WTC11 (cell line): Measurements from ENCODE around the gene ENPP6. TPM values are rescaled to one million over a fixed set of nuclear protein-coding genes. Genes with fewer than 3 reads are reported as not detected.

ENCODE experiments used
- ATAC-seq: fragments of 200-7000 bp; cut with Tn5 transposase; 2 replicates; pipeline ENCODE4 v1.10.0; 2021; ENCODE audit warnings: mild to moderate bottlenecking, moderate library complexity
- CTCF ChIA-PET: fragments of 300-600 bp; sonication (Branson Sonifier 250); formaldehyde crosslinking; loops from one replicate; lab custom pipeline; 2021; ENCODE audit warnings: antibody characterized with exemption; lab: Charles Lee
- POLR2A ChIA-PET: fragments of 350-600 bp; sonication (Branson Sonifier 250); formaldehyde crosslinking; loops from one replicate; lab custom pipeline; 2021; ENCODE audit warnings: antibody characterized with exemption; lab: Charles Lee
- DNase-seq: peaks from one replicate; pipeline ENCODE4 v3.0.0; 2021; ENCODE audit warnings: low spot score
- H3K27ac Mint-ChIP-seq: 2 replicates; pipeline ENCODE4 v1.8.0; 2021; ENCODE audit warnings: mixed read lengths
- H3K27me3 Mint-ChIP-seq: 2 replicates; pipeline ENCODE4 v1.8.0; 2021; ENCODE audit warnings: low read depth, mild to moderate bottlenecking, moderate library complexity, mixed read lengths
- H3K36me3 Mint-ChIP-seq: 2 replicates; pipeline ENCODE4 v1.8.0; 2021; ENCODE audit warnings: mixed read lengths
- H3K4me1 Mint-ChIP-seq: 2 replicates; pipeline ENCODE4 v1.8.0; 2022; ENCODE audit warnings: mixed read lengths
- H3K4me3 Mint-ChIP-seq: 2 replicates; pipeline ENCODE4 v1.8.0; 2021; ENCODE audit warnings: mild to moderate bottlenecking, moderate library complexity, mixed read lengths
- H3K9me3 Mint-ChIP-seq: 2 replicates; pipeline ENCODE4 v1.8.0; 2021; ENCODE audit warnings: mixed read lengths
- CBFB ChIP-seq: sonication (generic); formaldehyde crosslinking; IDR thresholded peaks from 2 replicates; pipeline ENCODE4 v1.8.1; 2022; ENCODE audit warnings: mild to moderate bottlenecking, low read depth, missing genetic modification reagents
- CTCF ChIP-seq: fragments of 200-600 bp; IDR thresholded peaks from 2 replicates; pipeline ENCODE4 v1.8.0; 2022; ENCODE audit warnings: antibody characterized with exemption
- E2F1 ChIP-seq: sonication (generic); formaldehyde crosslinking; IDR thresholded peaks from 2 replicates; pipeline ENCODE4 v1.8.0; 2022; ENCODE audit warnings: mild to moderate bottlenecking, missing genetic modification reagents
- GABPB1 ChIP-seq: sonication (generic); formaldehyde crosslinking; IDR thresholded peaks from 2 replicates; pipeline ENCODE4 v1.8.1; 2023; ENCODE audit warnings: mild to moderate bottlenecking, missing genetic modification reagents
- GRHL2 ChIP-seq: fragments of 250-450 bp; sonication (Bioruptor Pico); IDR thresholded peaks from 2 replicates; pipeline ENCODE4 v1.8.0; 2022; ENCODE audit warnings: mild to moderate bottlenecking, moderate library complexity; ENCODE audit not compliant: insufficient replicate concordance, severe bottlenecking
- GTF2I ChIP-seq: fragments of 250-450 bp; sonication (Bioruptor Pico); conservative IDR thresholded peaks from 2 replicates; pipeline ENCODE4 v1.4.0; 2021; ENCODE audit warnings: mild to moderate bottlenecking
- RORB ChIP-seq: fragments of 250-450 bp; sonication (Bioruptor Pico); IDR thresholded peaks from 2 replicates; pipeline ENCODE4 v1.9.0; 2021; ENCODE audit warnings: mild to moderate bottlenecking
- STAT6 ChIP-seq: sonication (generic); formaldehyde crosslinking; conservative IDR thresholded peaks from 2 replicates; pipeline ENCODE4 v1.8.1; 2023; ENCODE audit warnings: mild to moderate bottlenecking, low read depth, missing genetic modification reagents, moderate library complexity
- ZNF281 ChIP-seq: sonication (generic); formaldehyde crosslinking; IDR thresholded peaks from 2 replicates; pipeline ENCODE4 v1.8.0; 2023; ENCODE audit warnings: mild to moderate bottlenecking, missing genetic modification reagents
- ZNF532 ChIP-seq: fragments of 250-450 bp; sonication (Bioruptor Pico); IDR thresholded peaks from 2 replicates; pipeline ENCODE4 v1.9.0; 2021; ENCODE audit warnings: mild to moderate bottlenecking, borderline replicate concordance
- total RNA-seq: library from RNA; stranded (reverse); gene quantifications from 3 replicates; pipeline ENCODE4 v1.2.3, GENCODE V29; 2021

The ENPP6 gene
- total RNA-seq, 1 experiment from 2014 or later, result 0.09 TPM

- peaks cover 25% of the 10 kb centered on the region for H3K36me3 Mint-ChIP-seq
- DNase-seq, result no peak
- H3K4me1 Mint-ChIP-seq, result no peaks in the 10 kb centered on the region
- TF ChIP-seq ZNF532 (CRISPR knock-in tag) (no peak), GRHL2 (no peak), ZNF281 (CRISPR knock-in tag) (no peak), E2F1 (CRISPR knock-in tag) (no peak), RORB (CRISPR knock-in tag) (no peak), CTCF (no peak), GTF2I (CRISPR knock-in tag) (no peak), STAT6 (CRISPR knock-in tag) (no peak), CBFB (CRISPR knock-in tag) (no peak), GABPB1 (CRISPR knock-in tag) (no peak)
- TF ChIP-seq, all 79 proteins: peak for 0
- peaks cover 32% of the 10 kb centered on the region for H3K9me3 Mint-ChIP-seq
- H3K27me3 Mint-ChIP-seq, result peaks cover 9% of the 10 kb centered on the region
- no peak overlapping the region for H3K4me3 Mint-ChIP-seq
- ATAC-seq, result no peak
- no peak overlapping the region for H3K27ac Mint-ChIP-seq
- ChIA-PET POLR2A (no interaction called here), CTCF (interaction anchor here (0.9 to 2.2 kb wide), 6 partner anchors 9 to 81 kb away, joined by 3 to 10 read pairs (median 4); no protein-coding TSS in a partner anchor)
Measured at GRCh38 chr4:184251670-184251980, 34.0 kb upstream of the ENPP6 start.
